Stimulated activated memory B cell treated with anti-CD40 and anti-IgM and Interleukin-4, amounts not matched to agents 10 μg/mL and 1 μg/mL and 100 μg/mL, for 72 hours (primary cell): Measurements from ENCODE around the gene EVC2.

Source experiments
- ATAC-seq: fragments of 150-1000 bp; cut with Tn5 transposase; 2 replicates; pipeline ENCODE4 v1.10.0; 2021
- H3K27ac Mint-ChIP-seq: one replicate; pipeline ENCODE4 v1.8.0; 2022; ENCODE audit warnings: mild to moderate bottlenecking, mixed read lengths
- H3K27me3 Mint-ChIP-seq: one replicate; pipeline ENCODE4 v1.8.0; 2022; ENCODE audit warnings: mixed read lengths
- H3K36me3 Mint-ChIP-seq: one replicate; pipeline ENCODE4 v1.8.0; 2022; ENCODE audit warnings: mixed read lengths
- H3K4me1 Mint-ChIP-seq: one replicate; pipeline ENCODE4 v1.8.0; 2022; ENCODE audit warnings: mixed read lengths
- H3K4me3 Mint-ChIP-seq: one replicate; pipeline ENCODE4 v1.8.0; 2022; ENCODE audit warnings: mild to moderate bottlenecking, moderate library complexity, mixed read lengths
- H3K9me3 Mint-ChIP-seq: one replicate; pipeline ENCODE4 v1.8.0; 2022; ENCODE audit warnings: mixed read lengths

The EVC2 gene

DNA sequence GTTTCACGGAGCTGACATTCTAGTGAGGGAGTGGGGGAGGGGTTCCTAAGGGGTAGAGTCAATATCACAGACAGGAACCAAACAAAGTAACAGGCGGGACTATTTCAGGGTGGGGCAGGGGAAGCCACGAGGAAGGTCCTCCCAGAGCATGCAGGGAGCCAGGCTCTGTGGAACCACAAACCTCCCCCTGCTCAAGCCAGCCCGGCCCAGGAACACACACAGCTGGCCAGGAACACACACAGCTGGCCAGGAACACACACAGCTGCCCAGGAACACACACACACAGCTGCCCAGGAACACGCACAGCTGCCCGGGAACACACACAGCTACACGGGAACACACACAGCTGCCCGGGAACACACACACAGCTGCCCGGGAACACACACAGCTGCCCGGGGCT lies 24.8 kb downstream of the EVC2 start:
- no peaks in the 10 kb centered on the region for H3K4me1 Mint-ChIP-seq
- H3K4me3 Mint-ChIP-seq = no peak overlapping the region
- H3K27ac Mint-ChIP-seq = no peak overlapping the region
- H3K27me3 Mint-ChIP-seq = no peaks in the 10 kb centered on the region
- ATAC-seq = no peak
- no peaks in the 10 kb centered on the region for H3K9me3 Mint-ChIP-seq
- H3K36me3 Mint-ChIP-seq = no peaks in the 10 kb centered on the region

DNA sequence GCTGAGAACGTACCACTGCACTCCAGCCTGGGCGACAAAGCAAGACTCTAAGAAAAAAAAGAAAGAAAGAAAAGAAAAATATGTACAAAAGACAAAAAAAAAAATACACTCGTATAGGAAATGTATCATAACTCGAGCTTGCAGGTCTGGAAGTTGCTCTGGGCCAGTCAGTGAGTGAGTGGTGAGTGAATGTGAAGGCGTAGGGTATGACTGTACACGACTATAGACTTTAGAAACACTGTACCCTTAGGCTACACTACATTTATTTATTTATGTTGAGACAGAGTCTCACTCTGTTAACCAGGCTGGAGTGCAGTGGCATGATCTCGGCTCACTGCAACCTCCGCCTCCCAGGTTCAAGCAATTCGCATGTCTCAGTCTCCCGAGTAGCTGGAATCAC lies 29.4 kb downstream of the EVC2 start:
- H3K36me3 Mint-ChIP-seq = no peaks in the 10 kb centered on the region
- H3K4me3 Mint-ChIP-seq = no peak overlapping the region
- H3K27me3 Mint-ChIP-seq = no peaks in the 10 kb centered on the region
- no peak overlapping the region for H3K27ac Mint-ChIP-seq
- ATAC-seq = no peak
- H3K4me1 Mint-ChIP-seq = no peaks in the 10 kb centered on the region
- no peaks in the 10 kb centered on the region for H3K9me3 Mint-ChIP-seq

GRCh38 chr4:5676763-5677162 lies 31.6 kb downstream of the EVC2 start:
- Mint-ChIP-seq H3K27me3 (no peaks in the 10 kb centered on the region), H3K4me3 (no peak overlapping the region), H3K27ac (no peak overlapping the region), H3K9me3 (no peaks in the 10 kb centered on the region), H3K4me1 (no peaks in the 10 kb centered on the region), H3K36me3 (no peaks in the 10 kb centered on the region)
- no peak for ATAC-seq

DNA sequence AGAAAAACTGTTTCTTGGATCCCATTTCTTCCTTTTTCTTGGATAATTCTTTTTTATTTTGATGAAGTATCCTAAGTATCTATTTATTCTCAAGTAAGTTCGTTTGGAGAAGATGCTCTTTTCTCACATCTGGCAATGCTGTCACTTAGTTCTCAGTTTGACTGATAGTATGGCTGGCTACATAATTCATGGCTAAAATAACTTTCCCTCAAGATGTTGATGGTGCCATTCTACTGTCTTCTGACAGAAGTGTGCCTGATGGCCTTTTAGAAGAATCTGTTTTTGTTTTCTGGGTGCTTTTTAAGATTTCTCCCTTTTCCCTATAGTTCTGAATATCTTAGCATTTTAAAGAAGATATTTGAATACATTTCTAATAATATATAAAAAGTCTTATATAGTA lies 41.6 kb downstream of the EVC2 start:
- no peak for ATAC-seq
- Mint-ChIP-seq H3K27ac (no peak overlapping the region), H3K4me1 (no peaks in the 10 kb centered on the region), H3K4me3 (no peak overlapping the region), H3K36me3 (peaks cover 5% of the 10 kb centered on the region), H3K27me3 (no peaks in the 10 kb centered on the region), H3K9me3 (peaks cover 15% of the 10 kb centered on the region)

DNA sequence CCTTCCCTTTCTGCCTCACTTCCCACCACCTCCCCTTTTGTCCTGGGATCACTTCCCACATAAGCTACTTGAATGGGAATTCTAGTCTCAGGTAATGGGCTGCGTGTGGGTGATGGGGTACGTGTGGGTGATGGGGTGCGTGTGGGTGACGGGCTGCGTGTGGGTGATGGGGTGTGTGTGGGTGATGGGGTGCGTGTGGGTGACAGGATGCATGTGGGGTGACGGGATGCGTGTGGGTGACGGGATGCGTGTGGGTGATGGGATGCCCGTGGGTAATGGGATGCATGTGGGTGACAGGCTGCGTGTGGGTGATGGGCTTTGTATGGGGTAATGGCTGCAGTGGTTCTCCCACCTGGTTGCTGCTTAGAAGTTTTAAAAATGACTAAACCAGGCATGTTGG lies 43.6 kb downstream of the EVC2 start:
- Mint-ChIP-seq H3K36me3 (peaks cover 5% of the 10 kb centered on the region), H3K4me1 (no peaks in the 10 kb centered on the region), H3K9me3 (peaks cover 15% of the 10 kb centered on the region), H3K4me3 (no peak overlapping the region), H3K27ac (no peak overlapping the region), H3K27me3 (no peaks in the 10 kb centered on the region)
- ATAC-seq = peak; percentile 54

- H3K4me1 Mint-ChIP-seq = no peaks in the 10 kb centered on the region
- no peaks in the 10 kb centered on the region for H3K27me3 Mint-ChIP-seq
- peaks cover 15% of the 10 kb centered on the region for H3K9me3 Mint-ChIP-seq
- H3K4me3 Mint-ChIP-seq = no peak overlapping the region
- H3K36me3 Mint-ChIP-seq = peaks cover 5% of the 10 kb centered on the region
- no peak overlapping the region for H3K27ac Mint-ChIP-seq
- ATAC-seq = no peak
Measured at GRCh38 chr4:5662555-5662954, 45.8 kb downstream of the EVC2 start.

DNA sequence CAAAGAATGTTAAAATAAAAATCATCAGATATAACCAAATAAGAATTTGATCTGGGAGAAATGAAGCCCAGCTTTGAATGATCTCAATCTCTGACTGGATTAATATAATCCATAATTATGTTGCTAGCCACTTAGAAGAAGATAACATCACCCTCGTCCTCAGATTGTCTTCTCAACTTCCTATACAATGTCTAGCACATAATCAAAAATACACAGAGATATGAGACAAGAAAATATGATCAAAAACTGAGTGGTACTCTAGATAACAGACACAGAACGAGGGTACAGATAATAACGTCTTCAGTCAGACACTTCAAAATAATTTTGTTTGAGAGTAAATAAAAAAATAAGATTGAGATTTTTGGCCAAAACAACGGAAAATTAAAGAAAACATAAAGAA lies 47.1 kb downstream of the EVC2 start:
- no peak overlapping the region for H3K27ac Mint-ChIP-seq
- peaks cover 15% of the 10 kb centered on the region for H3K9me3 Mint-ChIP-seq
- ATAC-seq = no peak
- H3K4me1 Mint-ChIP-seq = no peaks in the 10 kb centered on the region
- no peaks in the 10 kb centered on the region for H3K27me3 Mint-ChIP-seq
- peaks cover 5% of the 10 kb centered on the region for H3K36me3 Mint-ChIP-seq
- no peak overlapping the region for H3K4me3 Mint-ChIP-seq

DNA sequence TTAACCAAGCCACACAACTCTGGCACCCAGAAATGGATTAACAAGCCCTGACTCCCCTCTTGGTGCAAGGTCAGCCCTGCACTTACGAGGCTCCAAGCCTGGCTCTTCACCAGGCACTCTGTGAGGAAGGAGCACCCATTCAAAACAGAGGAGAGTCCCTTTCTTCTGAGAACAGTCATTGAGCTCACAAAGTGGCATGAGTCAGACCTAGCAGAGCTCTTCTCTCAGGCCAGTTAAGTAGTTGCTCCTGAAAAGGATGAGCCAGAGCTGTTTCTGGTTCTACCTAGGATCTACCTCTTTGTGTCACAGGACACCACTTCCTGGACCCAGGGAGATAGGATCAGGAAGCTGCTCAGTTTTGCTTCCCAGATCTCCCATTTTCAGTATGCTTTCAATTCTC lies 48.2 kb downstream of the EVC2 start:
- Mint-ChIP-seq H3K4me1 (no peaks in the 10 kb centered on the region), H3K27ac (no peak overlapping the region), H3K4me3 (no peak overlapping the region), H3K27me3 (no peaks in the 10 kb centered on the region), H3K36me3 (peaks cover 5% of the 10 kb centered on the region), H3K9me3 (peaks cover 12% of the 10 kb centered on the region)
- ATAC-seq = no peak

GRCh38 chr4:5658974-5659373 lies 49.4 kb downstream of the EVC2 start:
- no peaks in the 10 kb centered on the region for H3K4me1 Mint-ChIP-seq
- H3K4me3 Mint-ChIP-seq = no peak overlapping the region
- no peak overlapping the region for H3K27ac Mint-ChIP-seq

DNA sequence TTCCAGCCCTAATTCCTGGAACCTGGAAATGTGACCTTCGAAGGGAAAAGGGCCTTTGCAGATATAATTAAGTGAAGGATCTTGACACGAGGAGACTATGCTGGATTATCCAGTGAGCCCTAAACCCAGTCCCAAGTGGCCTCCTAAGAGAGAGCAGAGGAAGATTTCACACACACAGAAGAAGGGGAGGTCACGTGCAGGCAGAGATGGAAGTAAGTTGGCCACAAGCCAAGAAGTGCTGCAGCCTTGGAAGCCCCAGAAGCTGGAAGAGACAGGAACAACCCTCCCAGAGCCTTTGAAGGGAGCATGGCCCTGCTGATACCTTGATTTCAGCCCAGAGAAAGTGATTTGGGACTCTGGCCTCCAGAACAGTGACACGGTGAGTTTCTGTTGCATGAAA lies 51.9 kb downstream of the EVC2 start:
- Mint-ChIP-seq H3K36me3 (no peaks in the 10 kb centered on the region), H3K4me3 (no peak overlapping the region), H3K27ac (no peak overlapping the region), H3K4me1 (no peaks in the 10 kb centered on the region), H3K27me3 (no peaks in the 10 kb centered on the region), H3K9me3 (peaks cover 3% of the 10 kb centered on the region)
- ATAC-seq = no peak

More at GRCh38 chr4:5658974-5659373, 49.4 kb downstream of the EVC2 start:
- Mint-ChIP-seq H3K27me3 (no peaks in the 10 kb centered on the region), H3K9me3 (peaks cover 8% of the 10 kb centered on the region), H3K36me3 (peaks cover 5% of the 10 kb centered on the region)
- ATAC-seq = no peak

DNA sequence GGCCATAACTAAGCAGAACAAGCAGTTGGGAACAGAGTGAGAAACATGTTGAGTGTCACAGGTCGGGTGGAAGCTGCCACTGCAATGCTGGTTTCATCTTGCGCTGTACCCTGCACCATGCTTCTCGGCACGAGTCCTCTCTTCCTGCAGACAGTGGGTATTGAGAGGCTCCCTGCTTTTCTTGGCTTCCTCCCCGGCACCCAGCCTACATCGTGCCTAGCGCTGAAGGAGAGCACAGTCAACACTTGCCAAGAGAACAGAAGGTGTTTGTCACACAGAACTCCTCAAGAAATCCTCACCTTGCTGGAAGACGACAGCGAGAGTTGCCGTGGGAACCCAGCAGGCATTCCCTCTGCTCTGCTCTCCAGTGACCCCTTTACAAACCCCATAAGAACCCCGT lies 53.6 kb downstream of the EVC2 start:
- Mint-ChIP-seq H3K4me3 (no peak overlapping the region), H3K36me3 (no peaks in the 10 kb centered on the region), H3K4me1 (no peaks in the 10 kb centered on the region), H3K9me3 (peaks cover 9% of the 10 kb centered on the region), H3K27ac (no peak overlapping the region), H3K27me3 (no peaks in the 10 kb centered on the region)
- ATAC-seq = no peak

- H3K36me3 Mint-ChIP-seq = no peaks in the 10 kb centered on the region
- H3K9me3 Mint-ChIP-seq = peaks cover 6% of the 10 kb centered on the region
- no peaks in the 10 kb centered on the region for H3K27me3 Mint-ChIP-seq
- no peak overlapping the region for H3K27ac Mint-ChIP-seq
- no peak overlapping the region for H3K4me3 Mint-ChIP-seq
- no peaks in the 10 kb centered on the region for H3K4me1 Mint-ChIP-seq
- no peak for ATAC-seq
Measured at GRCh38 chr4:5651089-5651488, 57.3 kb downstream of the EVC2 start.

- Mint-ChIP-seq H3K4me3 (no peak overlapping the region), H3K27ac (no peak overlapping the region), H3K4me1 (no peaks in the 10 kb centered on the region), H3K27me3 (no peaks in the 10 kb centered on the region), H3K36me3 (no peaks in the 10 kb centered on the region), H3K9me3 (peaks cover 6% of the 10 kb centered on the region)
- no peak for ATAC-seq
Measured at GRCh38 chr4:5650040-5650439, 58.3 kb downstream of the EVC2 start.

DNA sequence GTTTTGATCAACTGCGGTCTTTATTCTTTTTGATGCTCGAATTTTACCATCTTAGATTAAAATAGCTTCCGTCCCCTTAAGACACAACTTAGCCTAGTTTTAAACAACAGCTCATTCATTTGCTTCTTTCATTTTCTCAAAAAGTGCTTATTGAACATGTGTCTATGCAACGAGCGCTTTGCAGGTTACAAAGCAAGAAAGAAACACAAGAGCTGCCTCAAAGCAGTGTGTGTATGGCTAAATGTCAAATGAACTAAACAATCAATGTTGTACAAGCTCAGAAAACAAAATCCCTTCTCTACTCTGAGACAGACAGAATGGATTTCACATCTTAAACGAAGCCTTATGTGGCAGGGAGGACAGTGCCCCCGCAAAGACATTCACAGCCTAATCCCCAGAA lies 61.0 kb downstream of the EVC2 start:
- Mint-ChIP-seq H3K27ac (no peak overlapping the region), H3K9me3 (peaks cover 9% of the 10 kb centered on the region), H3K4me1 (no peaks in the 10 kb centered on the region), H3K36me3 (no peaks in the 10 kb centered on the region), H3K4me3 (no peak overlapping the region), H3K27me3 (no peaks in the 10 kb centered on the region)
- ATAC-seq = no peak

GRCh38 chr4:5640096-5640495 lies 68.3 kb downstream of the EVC2 start:
- Mint-ChIP-seq H3K36me3 (no peaks in the 10 kb centered on the region), H3K4me3 (no peak overlapping the region), H3K27ac (no peak overlapping the region), H3K4me1 (no peaks in the 10 kb centered on the region), H3K27me3 (no peaks in the 10 kb centered on the region), H3K9me3 (peaks cover 11% of the 10 kb centered on the region)
- ATAC-seq = no peak

- ATAC-seq = no peak
- Mint-ChIP-seq H3K4me3 (no peak overlapping the region), H3K27me3 (no peaks in the 10 kb centered on the region), H3K4me1 (no peaks in the 10 kb centered on the region), H3K27ac (no peak overlapping the region), H3K9me3 (peaks cover 11% of the 10 kb centered on the region), H3K36me3 (no peaks in the 10 kb centered on the region)
Measured at GRCh38 chr4:5639556-5639955, 68.8 kb downstream of the EVC2 start.

DNA sequence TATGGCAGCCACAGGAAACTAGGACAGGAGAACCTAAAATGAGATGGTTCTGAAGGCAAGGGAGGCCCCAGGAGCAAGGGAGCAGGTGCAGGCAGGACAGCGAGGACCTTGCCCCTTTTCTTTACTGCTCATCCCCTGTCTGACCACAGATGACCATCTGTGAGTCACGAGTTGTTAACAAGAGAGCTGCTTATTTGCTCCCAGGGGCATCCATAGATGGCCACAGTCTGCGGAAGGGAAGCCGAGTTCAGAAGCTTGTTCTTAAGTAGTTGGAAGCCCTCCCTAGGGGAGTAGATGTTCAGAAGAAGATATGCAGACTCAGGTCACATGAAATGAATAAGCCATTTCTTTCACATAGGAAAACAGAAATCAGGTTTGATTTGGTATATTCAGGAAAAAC lies 69.4 kb downstream of the EVC2 start:
- H3K27me3 Mint-ChIP-seq = no peaks in the 10 kb centered on the region
- peaks cover 10% of the 10 kb centered on the region for H3K9me3 Mint-ChIP-seq
- H3K4me1 Mint-ChIP-seq = no peaks in the 10 kb centered on the region
- H3K36me3 Mint-ChIP-seq = no peaks in the 10 kb centered on the region
- no peak overlapping the region for H3K4me3 Mint-ChIP-seq
- H3K27ac Mint-ChIP-seq = no peak overlapping the region
- no peak for ATAC-seq
